Stimulated activated CD8-positive, alpha-beta memory T cell treated with anti-CD3 and anti-CD28 coated beads, Interleukin-4, amount 100 ng/mL, for 48 hours (primary cell): ENCODE results near the gene CRYGS.

Experiments used
- DNase-seq: peaks from one replicate; pipeline ENCODE4 v3.0.0-alpha.2; 2020

The CRYGS gene

GRCh38 chr3:186489507-186489906 lies 54.7 kb downstream of the CRYGS start:
- no peak for DNase-seq
